ENCODE data around the gene ZCCHC14. TPM values are rescaled to one million over a fixed set of nuclear protein-coding genes. Genes with fewer than 3 reads are reported as not detected.
A peak's percentile ranks its signal among the peaks of the same experiment; 100 is the strongest.

The ZCCHC14 gene
- total RNA-seq, 1 donor from 2014 or later, result 6.4 TPM

GRCh38 chr16:87458424-87458915, 34.4 kb downstream of the ZCCHC14 start:
- DNase-seq (ENCODE audit: low read depth, low spot score), result no peak

- peak; percentile 40 for DNase-seq (ENCODE audit: low read depth, low spot score)
Observed at GRCh38 chr16:87457709-87458423, 35.0 kb downstream of the ZCCHC14 start.

GRCh38 chr16:87457061-87457611, 35.7 kb downstream of the ZCCHC14 start:
- DNase-seq (ENCODE audit: low read depth, low spot score), result no peak

GRCh38 chr16:87454391-87454790, 38.4 kb downstream of the ZCCHC14 start:
- no peak for DNase-seq (ENCODE audit: low read depth, low spot score)

GRCh38 chr16:87453326-87453725, 39.5 kb downstream of the ZCCHC14 start:
- no peak for DNase-seq (ENCODE audit: low read depth, low spot score)

GRCh38 chr16:87451563-87452210, 41.1 kb downstream of the ZCCHC14 start:
- no peak for DNase-seq (ENCODE audit: low read depth, low spot score)

- no peak for DNase-seq (ENCODE audit: low read depth, low spot score)
Observed at GRCh38 chr16:87448866-87449265, 44.0 kb downstream of the ZCCHC14 start.

GRCh38 chr16:87447323-87447722, 45.5 kb downstream of the ZCCHC14 start:
- DNase-seq (ENCODE audit: low read depth, low spot score), result no peak

- DNase-seq (ENCODE audit: low read depth, low spot score), result no peak
Observed at GRCh38 chr16:87446479-87446878, 46.3 kb downstream of the ZCCHC14 start.

- no peak for DNase-seq (ENCODE audit: low read depth, low spot score)
Observed at GRCh38 chr16:87445486-87445885, 47.3 kb downstream of the ZCCHC14 start.

GRCh38 chr16:87443964-87444363, 48.9 kb downstream of the ZCCHC14 start:
- no peak for DNase-seq (ENCODE audit: low read depth, low spot score)

GRCh38 chr16:87443016-87443415, 49.8 kb downstream of the ZCCHC14 start:
- no peak for DNase-seq (ENCODE audit: low read depth, low spot score)

- DNase-seq (ENCODE audit: low read depth, low spot score), result no peak
Observed at GRCh38 chr16:87442581-87442966, 50.2 kb downstream of the ZCCHC14 start.

GRCh38 chr16:87441886-87442580, 50.8 kb downstream of the ZCCHC14 start:
- DNase-seq (ENCODE audit: low read depth, low spot score), result no peak

- no peak for DNase-seq (ENCODE audit: low read depth, low spot score)
Observed at GRCh38 chr16:87439926-87440325, 52.9 kb downstream of the ZCCHC14 start.

- no peak for DNase-seq (ENCODE audit: low read depth, low spot score)
Observed at GRCh38 chr16:87438611-87438985, 54.2 kb downstream of the ZCCHC14 start.

GRCh38 chr16:87437911-87438610, 54.8 kb downstream of the ZCCHC14 start:
- DNase-seq (ENCODE audit: low read depth, low spot score), result no peak

GRCh38 chr16:87437327-87437726, 55.5 kb downstream of the ZCCHC14 start:
- no peak for DNase-seq (ENCODE audit: low read depth, low spot score)

GRCh38 chr16:87436225-87437172, 56.3 kb downstream of the ZCCHC14 start:
- no peak for DNase-seq (ENCODE audit: low read depth, low spot score)
